HFFc6 (cell line): ENCODE results near the gene STX8. TPM values are rescaled to one million over a fixed set of nuclear protein-coding genes. Genes with fewer than 3 reads are reported as not detected.

ENCODE experiments used
- DNase-seq: peaks from one replicate; pipeline ENCODE4 v3.0.0-alpha.2; 2018
- H3K27ac Mint-ChIP-seq: 2 replicates; pipeline ENCODE4 v1.8.0; 2020; ENCODE audit warnings: mild to moderate bottlenecking, mixed read lengths
- H3K27me3 Mint-ChIP-seq: 2 replicates; pipeline ENCODE4 v1.8.0; 2021; ENCODE audit warnings: mild to moderate bottlenecking, moderate library complexity, mixed read lengths; ENCODE audit not compliant: insufficient read depth
- H3K36me3 Mint-ChIP-seq: 2 replicates; pipeline ENCODE4 v1.8.0; 2021; ENCODE audit warnings: low read depth, mixed read lengths
- H3K4me1 Mint-ChIP-seq: 2 replicates; pipeline ENCODE4 v1.8.0; 2020; ENCODE audit warnings: low read depth, mixed read lengths
- H3K4me3 Mint-ChIP-seq: 2 replicates; pipeline ENCODE4 v1.8.0; 2020; ENCODE audit warnings: mild to moderate bottlenecking, moderate library complexity, mixed read lengths
- H3K9me3 Mint-ChIP-seq: 2 replicates; pipeline ENCODE4 v1.8.0; 2020; ENCODE audit warnings: mild to moderate bottlenecking, mixed read lengths
- total RNA-seq, 6 experiments: library from RNA; stranded (reverse); fragmentation: NEBNext Ultra II Directional; extraction: Animal tissue kit (Norgen Biotek cat#: 25700); gene quantifications; 2 replicates in 1 of 6; 3 replicates in 5 of 6; pipeline ENCODE4 v1.2.3, GENCODE V29; 2021
- TF ChIP-seq, protein P1 (sequence below): fragments of 200-600 bp; sonication (generic); IDR thresholded peaks from 2 replicates; pipeline ENCODE4 v1.5.0; 2021; ENCODE audit warnings: antibody characterized with exemption, mild to moderate bottlenecking

STX8 gene
- total RNA-seq, 6 experiments from 2014 or later, result 48.9 to 73.8 (median 60.9) TPM

DNA sequence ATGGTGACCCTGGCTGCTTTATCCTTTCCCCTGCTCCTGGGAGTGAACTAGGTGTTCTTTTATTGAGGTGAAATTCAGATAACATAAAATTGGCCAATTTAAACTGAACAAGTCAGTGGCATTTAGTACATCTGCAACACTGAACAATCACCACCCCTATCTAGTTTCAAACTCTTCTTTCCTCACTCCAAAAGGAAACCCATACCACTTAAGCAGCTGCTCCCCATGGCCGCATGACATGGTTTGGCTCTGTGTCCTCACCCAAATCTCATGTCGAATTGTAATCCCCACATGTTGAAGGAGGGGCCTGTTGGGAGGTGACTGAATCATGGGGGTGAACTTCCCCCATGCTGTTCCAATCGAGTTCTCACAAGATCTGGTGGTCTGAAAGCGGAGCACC is 154.1 kb downstream of the STX8 start:
- Mint-ChIP-seq H3K4me1 (no peaks in the 10 kb centered on the region), H3K9me3 (peaks cover 27% of the 10 kb centered on the region), H3K27me3 (peaks cover 2% of the 10 kb centered on the region; the same call in 1 of the 2 replicates), H3K36me3 (peaks cover 19% of the 10 kb centered on the region), H3K27ac (no peak overlapping the region), H3K4me3 (no peak overlapping the region)
- DNase-seq, result no peak
- TF ChIP-seq, protein P1, sequence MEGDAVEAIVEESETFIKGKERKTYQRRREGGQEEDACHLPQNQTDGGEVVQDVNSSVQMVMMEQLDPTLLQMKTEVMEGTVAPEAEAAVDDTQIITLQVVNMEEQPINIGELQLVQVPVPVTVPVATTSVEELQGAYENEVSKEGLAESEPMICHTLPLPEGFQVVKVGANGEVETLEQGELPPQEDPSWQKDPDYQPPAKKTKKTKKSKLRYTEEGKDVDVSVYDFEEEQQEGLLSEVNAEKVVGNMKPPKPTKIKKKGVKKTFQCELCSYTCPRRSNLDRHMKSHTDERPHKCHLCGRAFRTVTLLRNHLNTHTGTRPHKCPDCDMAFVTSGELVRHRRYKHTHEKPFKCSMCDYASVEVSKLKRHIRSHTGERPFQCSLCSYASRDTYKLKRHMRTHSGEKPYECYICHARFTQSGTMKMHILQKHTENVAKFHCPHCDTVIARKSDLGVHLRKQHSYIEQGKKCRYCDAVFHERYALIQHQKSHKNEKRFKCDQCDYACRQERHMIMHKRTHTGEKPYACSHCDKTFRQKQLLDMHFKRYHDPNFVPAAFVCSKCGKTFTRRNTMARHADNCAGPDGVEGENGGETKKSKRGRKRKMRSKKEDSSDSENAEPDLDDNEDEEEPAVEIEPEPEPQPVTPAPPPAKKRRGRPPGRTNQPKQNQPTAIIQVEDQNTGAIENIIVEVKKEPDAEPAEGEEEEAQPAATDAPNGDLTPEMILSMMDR, result no peak

DNA sequence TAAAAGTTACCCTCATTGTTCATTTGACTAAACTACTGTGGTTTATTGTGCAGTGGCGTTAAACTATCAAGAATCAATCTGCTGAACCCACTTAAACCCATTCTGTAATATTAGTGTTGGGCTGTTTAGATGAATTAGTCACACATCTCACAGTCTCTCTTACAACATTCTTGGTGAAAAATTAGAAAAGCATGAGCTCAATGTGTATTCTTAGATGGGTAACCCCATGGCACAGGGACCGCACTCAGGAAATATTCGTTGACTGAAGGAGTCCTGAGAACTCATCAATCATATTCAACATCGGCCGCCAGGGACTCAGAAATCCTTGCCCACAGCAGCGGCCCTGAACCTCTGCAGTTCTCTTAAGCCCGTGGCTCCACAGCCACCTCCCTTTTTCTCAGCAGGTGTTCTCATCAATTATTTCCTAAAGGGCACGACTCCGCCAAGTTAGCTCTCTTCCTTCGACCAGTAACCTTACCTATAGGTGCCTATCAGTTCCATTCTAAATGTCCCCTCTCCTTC is 155.6 kb downstream of the STX8 start:
- peaks cover 23% of the 10 kb centered on the region for H3K36me3 Mint-ChIP-seq
- TF ChIP-seq, protein P1, result no peak
- DNase-seq, result no peak
- H3K27me3 Mint-ChIP-seq, result peaks cover 2% of the 10 kb centered on the region; the same call in 1 of the 2 replicates
- no peak overlapping the region for H3K4me3 Mint-ChIP-seq
- H3K9me3 Mint-ChIP-seq, result peaks cover 30% of the 10 kb centered on the region
- H3K27ac Mint-ChIP-seq, result no peak overlapping the region
- no peaks in the 10 kb centered on the region for H3K4me1 Mint-ChIP-seq

DNA sequence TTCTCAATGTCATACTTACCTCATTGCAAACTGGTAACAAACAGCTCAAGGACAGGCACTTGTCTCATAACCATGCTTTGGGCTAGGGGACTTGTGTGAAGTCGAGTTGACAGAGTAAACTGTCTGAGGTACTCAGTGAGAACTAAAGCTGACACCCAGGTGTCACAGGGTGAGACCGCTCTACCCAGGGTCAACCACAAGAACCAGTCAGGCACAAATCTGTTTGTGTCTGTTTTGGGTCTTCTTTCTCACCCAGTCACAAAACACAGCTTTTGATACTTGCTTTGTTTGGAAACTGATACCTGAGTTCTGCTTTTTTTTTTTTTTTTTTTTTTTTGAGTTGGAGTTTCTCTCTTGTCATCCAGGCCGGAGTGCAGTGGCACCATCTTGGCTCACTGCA is 161.1 kb downstream of the STX8 start:
- H3K27me3 Mint-ChIP-seq, result no peaks in the 10 kb centered on the region
- peaks cover 7% of the 10 kb centered on the region for H3K4me1 Mint-ChIP-seq
- no peak overlapping the region for H3K4me3 Mint-ChIP-seq
- H3K9me3 Mint-ChIP-seq, result peaks cover 20% of the 10 kb centered on the region
- peaks cover 9% of the 10 kb centered on the region for H3K36me3 Mint-ChIP-seq
- no peak for DNase-seq
- TF ChIP-seq, protein P1, result no peak
- H3K27ac Mint-ChIP-seq, result no peak overlapping the region

DNA sequence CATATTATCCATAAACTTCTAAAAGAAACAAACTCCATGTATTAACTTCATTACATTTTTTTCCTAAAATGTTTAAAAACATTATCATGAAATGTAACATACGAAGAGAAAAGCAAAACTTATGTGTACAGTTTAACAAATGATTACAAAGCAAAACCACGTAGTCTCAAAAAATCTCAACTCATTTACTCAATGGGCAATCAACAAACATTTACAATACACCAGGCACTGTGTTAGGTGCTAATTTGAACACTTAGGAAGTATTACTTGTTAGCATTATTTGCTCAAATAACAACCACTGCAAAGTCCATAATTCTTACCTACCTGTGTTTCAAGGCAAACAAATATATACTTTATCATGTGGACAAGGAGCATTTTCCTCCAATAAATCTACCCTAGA is 164.9 kb downstream of the STX8 start:
- no peak overlapping the region for H3K4me3 Mint-ChIP-seq
- H3K27me3 Mint-ChIP-seq, result no peaks in the 10 kb centered on the region
- TF ChIP-seq, protein P1, result no peak
- H3K36me3 Mint-ChIP-seq, result peaks cover 4% of the 10 kb centered on the region; the same call in 1 of the 2 replicates
- peaks cover 24% of the 10 kb centered on the region for H3K4me1 Mint-ChIP-seq
- H3K27ac Mint-ChIP-seq, result no peak overlapping the region
- H3K9me3 Mint-ChIP-seq, result peaks cover 4% of the 10 kb centered on the region; the same call in 1 of the 2 replicates
- DNase-seq, result no peak

DNA sequence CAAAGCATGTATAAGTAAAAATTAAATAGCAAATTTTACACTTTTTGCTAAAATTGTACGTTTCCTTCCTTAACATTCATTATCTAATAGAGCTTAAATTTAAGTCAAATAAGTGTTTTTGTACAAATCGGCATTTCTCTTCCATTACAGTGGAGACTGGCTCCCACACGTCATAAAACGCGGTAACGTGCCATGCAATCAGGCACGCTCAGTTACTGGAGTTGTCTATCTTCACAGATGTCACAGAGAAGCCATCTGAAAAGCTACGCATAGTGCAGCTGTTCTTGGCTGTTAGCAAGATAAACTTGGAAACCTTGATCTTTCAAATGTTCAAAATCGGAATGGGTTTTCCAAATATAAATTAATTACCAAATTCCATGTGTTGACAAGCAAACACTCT is 165.3 kb downstream of the STX8 start:
- H3K27ac Mint-ChIP-seq, result no peak overlapping the region
- no peak overlapping the region for H3K4me3 Mint-ChIP-seq
- H3K9me3 Mint-ChIP-seq, result peaks cover 4% of the 10 kb centered on the region; the same call in 1 of the 2 replicates
- DNase-seq, result no peak
- peaks cover 4% of the 10 kb centered on the region; the same call in 1 of the 2 replicates for H3K36me3 Mint-ChIP-seq
- TF ChIP-seq, protein P1, result no peak
- peaks cover 24% of the 10 kb centered on the region for H3K4me1 Mint-ChIP-seq
- no peaks in the 10 kb centered on the region for H3K27me3 Mint-ChIP-seq
